Endothelial cell (in vitro differentiated cells): ENCODE measurements around the gene TRAK1. TPM values are rescaled to one million over a fixed set of nuclear protein-coding genes. Genes with fewer than 3 reads are reported as not detected.

Experiments used
- DNase-seq: peaks from one replicate; pipeline ENCODE4 v3.0.0; 2021; ENCODE audit warnings: low spot score
- H3K27ac Mint-ChIP-seq: one replicate; pipeline ENCODE4 v1.8.0; 2021; ENCODE audit warnings: mixed read lengths, inconsistent platforms; ENCODE audit not compliant: unreplicated experiment
- H3K27me3 Mint-ChIP-seq: one replicate; pipeline ENCODE4 v1.8.0; 2021; ENCODE audit warnings: mild to moderate bottlenecking, moderate library complexity, mixed read lengths, inconsistent platforms; ENCODE audit not compliant: unreplicated experiment
- H3K36me3 Mint-ChIP-seq: one replicate; pipeline ENCODE4 v1.8.0; 2021; ENCODE audit warnings: mild to moderate bottlenecking, low read depth, mixed read lengths, inconsistent platforms; ENCODE audit not compliant: unreplicated experiment
- H3K4me1 Mint-ChIP-seq: one replicate; pipeline ENCODE4 v1.8.0; 2021; ENCODE audit warnings: mild to moderate bottlenecking, mixed read lengths, inconsistent platforms; ENCODE audit not compliant: unreplicated experiment
- H3K4me3 Mint-ChIP-seq: one replicate; pipeline ENCODE4 v1.8.0; 2021; ENCODE audit warnings: mild to moderate bottlenecking, mixed read lengths, inconsistent platforms; ENCODE audit not compliant: unreplicated experiment
- H3K9me3 Mint-ChIP-seq: one replicate; pipeline ENCODE4 v1.8.0; 2021; ENCODE audit warnings: mixed read lengths, inconsistent platforms; ENCODE audit not compliant: unreplicated experiment
- total RNA-seq: library from RNA; stranded (reverse); fragmentation: NEBNext Ultra II Directional; extraction: Animal tissue kit (Norgen Biotek cat#: 25700); gene quantifications from one replicate; pipeline ENCODE4 v1.2.1, GENCODE V29; 2021; ENCODE audit not compliant: unreplicated experiment
- TF ChIP-seq, protein P1 (sequence below): fragments of 200-600 bp; sonication (generic); IDR thresholded peaks from one replicate; pipeline ENCODE4 v1.5.0; 2021; ENCODE audit warnings: antibody characterized with exemption; ENCODE audit not compliant: unreplicated experiment

Gene TRAK1
- total RNA-seq, 1 donor from 2014 or later = 48.2 TPM

DNA sequence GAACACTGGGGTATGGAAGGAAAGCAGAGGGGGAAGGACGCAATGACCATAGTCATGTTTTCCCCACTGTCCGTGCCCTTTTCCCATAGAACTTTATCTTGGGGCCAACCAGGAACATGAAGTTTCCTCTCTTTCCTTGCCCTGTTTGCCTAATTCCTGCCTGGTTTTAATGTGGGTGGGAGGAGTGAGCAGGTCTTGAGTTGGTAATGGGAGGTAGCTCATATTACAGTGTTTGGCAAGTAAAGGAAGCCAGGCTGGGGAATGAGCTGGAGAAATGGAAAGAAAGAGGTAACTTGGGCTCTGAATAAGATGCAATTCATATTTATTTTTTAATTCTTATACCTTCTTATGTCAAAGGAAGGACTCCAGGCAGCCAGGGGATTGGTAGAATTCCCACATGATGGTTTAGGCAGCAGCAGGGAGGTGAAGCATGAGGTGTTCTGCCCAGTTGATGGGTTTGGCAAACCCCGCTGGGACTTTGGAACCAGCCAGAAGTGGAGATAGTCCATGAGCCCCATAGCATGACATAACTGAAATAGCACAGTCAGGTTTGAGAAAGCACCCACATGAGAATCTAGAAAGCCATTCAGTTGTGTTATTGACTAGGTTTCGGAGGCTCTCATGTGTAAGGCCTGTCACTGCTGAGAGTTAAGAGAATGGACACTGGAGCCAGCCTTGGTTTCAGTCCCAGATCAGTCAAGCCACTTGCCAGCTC, 114.8 kb downstream of the TRAK1 start:
- TF ChIP-seq, protein P1, sequence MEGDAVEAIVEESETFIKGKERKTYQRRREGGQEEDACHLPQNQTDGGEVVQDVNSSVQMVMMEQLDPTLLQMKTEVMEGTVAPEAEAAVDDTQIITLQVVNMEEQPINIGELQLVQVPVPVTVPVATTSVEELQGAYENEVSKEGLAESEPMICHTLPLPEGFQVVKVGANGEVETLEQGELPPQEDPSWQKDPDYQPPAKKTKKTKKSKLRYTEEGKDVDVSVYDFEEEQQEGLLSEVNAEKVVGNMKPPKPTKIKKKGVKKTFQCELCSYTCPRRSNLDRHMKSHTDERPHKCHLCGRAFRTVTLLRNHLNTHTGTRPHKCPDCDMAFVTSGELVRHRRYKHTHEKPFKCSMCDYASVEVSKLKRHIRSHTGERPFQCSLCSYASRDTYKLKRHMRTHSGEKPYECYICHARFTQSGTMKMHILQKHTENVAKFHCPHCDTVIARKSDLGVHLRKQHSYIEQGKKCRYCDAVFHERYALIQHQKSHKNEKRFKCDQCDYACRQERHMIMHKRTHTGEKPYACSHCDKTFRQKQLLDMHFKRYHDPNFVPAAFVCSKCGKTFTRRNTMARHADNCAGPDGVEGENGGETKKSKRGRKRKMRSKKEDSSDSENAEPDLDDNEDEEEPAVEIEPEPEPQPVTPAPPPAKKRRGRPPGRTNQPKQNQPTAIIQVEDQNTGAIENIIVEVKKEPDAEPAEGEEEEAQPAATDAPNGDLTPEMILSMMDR = no peak
- DNase-seq = no peak
- Mint-ChIP-seq H3K36me3 (peaks cover 49% of the 10 kb centered on the region), H3K9me3 (no peaks in the 10 kb centered on the region), H3K4me1 (peaks cover 39% of the 10 kb centered on the region), H3K27me3 (peaks cover 4% of the 10 kb centered on the region), H3K4me3 (no peak overlapping the region), H3K27ac (peak overlapping the region; percentile 26)

DNA sequence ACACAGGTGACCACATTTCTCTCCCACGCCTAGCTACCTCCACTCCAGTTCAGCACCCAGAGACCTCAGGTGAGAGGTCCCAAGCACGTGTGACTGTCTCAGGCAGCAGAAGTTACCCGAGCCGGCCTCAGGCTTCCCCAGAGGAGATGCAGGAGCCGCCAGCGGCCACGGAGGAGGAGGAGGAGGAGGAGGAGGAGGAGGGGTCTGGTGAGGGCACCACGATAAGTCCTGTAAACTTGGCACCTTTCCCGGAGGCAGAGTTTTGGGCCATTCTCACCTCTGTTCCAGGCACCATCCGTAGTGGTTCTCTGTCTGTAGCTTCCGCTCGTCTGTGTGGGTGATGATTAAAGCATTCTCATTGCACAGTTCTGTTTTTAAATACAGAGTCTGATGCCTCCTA, 118.8 kb downstream of the TRAK1 start:
- Mint-ChIP-seq H3K27me3 (peaks cover 5% of the 10 kb centered on the region), H3K36me3 (peaks cover 34% of the 10 kb centered on the region), H3K4me3 (no peak overlapping the region), H3K27ac (no peak overlapping the region), H3K9me3 (no peaks in the 10 kb centered on the region), H3K4me1 (peaks cover 29% of the 10 kb centered on the region)
- DNase-seq = no peak
- TF ChIP-seq, protein P1 = no peak

DNA sequence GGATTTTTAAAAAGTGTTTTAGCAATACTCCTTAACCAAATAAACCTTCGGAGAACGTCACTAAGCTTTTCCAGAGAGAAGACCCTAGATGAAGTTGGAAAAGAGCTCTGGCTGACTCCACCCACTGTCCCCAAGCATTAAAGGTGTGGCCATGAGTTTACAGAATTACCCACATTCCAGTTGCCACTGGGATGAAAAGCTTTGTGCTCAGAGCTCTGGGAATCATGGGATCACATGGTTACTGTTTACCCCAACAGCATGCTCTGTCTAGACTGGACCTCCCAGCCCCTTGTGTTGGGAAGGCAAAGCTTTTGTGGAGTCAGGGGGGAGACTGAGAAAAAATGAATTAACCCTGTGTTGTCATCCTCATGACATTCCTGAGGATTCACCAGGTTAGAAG, 119.6 kb downstream of the TRAK1 start:
- peaks cover 7% of the 10 kb centered on the region for H3K27me3 Mint-ChIP-seq
- no peak overlapping the region for H3K27ac Mint-ChIP-seq
- peaks cover 36% of the 10 kb centered on the region for H3K36me3 Mint-ChIP-seq
- no peak for DNase-seq
- H3K4me1 Mint-ChIP-seq = peaks cover 22% of the 10 kb centered on the region
- TF ChIP-seq, protein P1 = no peak
- H3K4me3 Mint-ChIP-seq = no peak overlapping the region
- no peaks in the 10 kb centered on the region for H3K9me3 Mint-ChIP-seq

DNA sequence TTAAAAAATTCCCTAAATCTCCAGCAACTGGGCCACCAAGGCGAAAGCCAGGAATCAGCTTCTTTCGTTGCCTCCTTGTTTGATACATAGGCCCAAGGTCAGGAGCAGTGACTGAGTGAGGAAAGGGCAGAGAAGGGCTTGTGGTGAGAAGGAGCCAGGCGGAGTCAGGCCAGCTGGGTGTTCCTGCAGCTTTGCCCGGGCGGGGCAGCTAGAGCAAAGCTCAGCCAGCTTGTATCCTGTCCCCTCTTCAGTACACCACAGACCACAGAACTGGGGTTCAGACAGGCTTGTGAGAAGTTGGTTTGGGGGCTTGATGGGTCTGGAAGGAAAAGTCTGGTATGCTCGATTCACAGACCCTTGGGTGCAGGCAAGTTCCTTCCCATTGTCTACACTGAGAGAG, 122.3 kb downstream of the TRAK1 start:
- H3K36me3 Mint-ChIP-seq = peaks cover 35% of the 10 kb centered on the region
- no peak overlapping the region for H3K4me3 Mint-ChIP-seq
- no peaks in the 10 kb centered on the region for H3K9me3 Mint-ChIP-seq
- no peak for DNase-seq
- peaks cover 24% of the 10 kb centered on the region for H3K4me1 Mint-ChIP-seq
- H3K27ac Mint-ChIP-seq = peak overlapping the region; percentile 22
- TF ChIP-seq, protein P1 = no peak
- peaks cover 10% of the 10 kb centered on the region for H3K27me3 Mint-ChIP-seq

DNA sequence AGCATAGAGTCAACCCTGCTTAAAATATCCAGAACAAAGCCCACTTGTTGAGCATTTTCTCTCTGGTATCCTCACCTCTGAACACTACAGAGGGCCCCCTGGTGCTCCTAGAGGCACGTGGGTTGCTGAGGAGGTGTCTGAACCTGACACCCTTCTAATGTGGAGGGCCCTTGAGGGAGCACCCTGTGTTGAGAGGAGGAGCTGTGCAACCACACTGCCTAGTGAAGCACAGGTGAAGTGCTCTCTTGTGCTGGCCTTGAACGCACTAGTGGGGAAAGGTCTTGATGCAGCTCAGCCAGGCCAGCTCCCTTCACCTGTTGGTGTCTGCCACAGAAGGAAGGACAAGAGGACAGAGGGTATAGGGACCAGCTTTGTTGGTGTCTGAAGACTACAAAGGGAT, 122.9 kb downstream of the TRAK1 start:
- no peak for DNase-seq
- Mint-ChIP-seq H3K4me3 (no peak overlapping the region), H3K9me3 (no peaks in the 10 kb centered on the region), H3K4me1 (peaks cover 21% of the 10 kb centered on the region), H3K27ac (no peak overlapping the region), H3K36me3 (peaks cover 30% of the 10 kb centered on the region), H3K27me3 (peaks cover 10% of the 10 kb centered on the region)
- TF ChIP-seq, protein P1 = no peak
